ENCODE measurements around the gene CD34. TPM values are rescaled to one million over a fixed set of nuclear protein-coding genes. Genes with fewer than 3 reads are reported as not detected.

The CD34 gene
- total RNA-seq, 2 experiments from 2014 or later: not detected

DNA sequence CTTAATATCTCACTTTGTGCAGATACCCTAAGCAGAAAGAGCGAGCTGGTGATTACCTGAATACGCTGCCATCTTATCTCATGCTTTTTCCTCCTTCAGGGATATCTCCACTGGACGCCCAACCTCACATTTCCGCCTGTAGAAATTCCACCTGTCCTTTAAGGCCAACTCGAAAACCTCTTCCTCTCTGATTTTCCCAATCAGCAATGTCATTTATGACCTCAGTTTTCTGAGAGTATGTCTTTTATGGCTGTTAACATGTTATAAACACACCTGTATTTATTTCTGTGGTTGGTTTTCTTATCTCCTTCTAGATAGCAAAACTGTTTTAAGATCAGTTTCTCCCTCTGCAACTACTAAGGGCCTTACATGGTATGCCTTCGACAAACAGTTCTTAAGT lies 41.1 kb downstream of the CD34 start:
- intact Hi-C loops (cut with micrococcal nuclease; ENCODE audit: unreplicated experiment): loop anchor here (1.0 to 5.0 kb wide), 3 partner anchors 42 to 118 kb away; partner anchors contain the start of gene CD46
- Histone ChIP-seq H3K4me3 (ENCODE audit: low read depth, low read length, poor library complexity, severe bottlenecking) (no peak overlapping the region), H3K9me3 (ENCODE audit: low read length) (no peaks in the 10 kb centered on the region), H2AFZ (ENCODE audit: low read length) (peak overlapping the region; percentile 96; the same call in 1 of the 2 replicates), H3K4me2 (ENCODE audit: low read length) (peak overlapping the region; percentile 98; the same call in 1 of the 2 replicates), H3K79me2 (ENCODE audit: insufficient read depth, low read depth, low read length) (no peaks in the 10 kb centered on the region), H3K9me2 (ENCODE audit: insufficient read depth, low read length) (no peaks in the 10 kb centered on the region), H3K27ac (ENCODE audit: low read depth, low read length, poor library complexity, severe bottlenecking) (no peak overlapping the region), H4K20me1 (ENCODE audit: insufficient read depth, low read length) (no peaks in the 10 kb centered on the region), H3K4me1 (ENCODE audit: insufficient read depth, low read length, poor library complexity, severe bottlenecking) (peaks cover 36% of the 10 kb centered on the region), H3K36me3 (ENCODE audit: insufficient read depth, low read length) (no peaks in the 10 kb centered on the region)
- DNase-seq (ENCODE audit: low spot score): no peak
- ChIA-PET POLR2A (interaction anchor here (0.9 to 9.5 kb wide), 6 partner anchors 10 to 45 kb away, joined by 3 to 109 read pairs (median 4); no protein-coding TSS in a partner anchor), CTCF (ENCODE audit: unreplicated experiment) (interaction anchor here (2.5 kb wide), 1 partner anchor 47 kb away, joined by 11 read pairs; no protein-coding TSS in a partner anchor)
- no TSS peak for BruUV-seq (replicated peaks)
- no peak for TF ChIP-seq EZH2phosphoT487 (IDR thresholded peaks at IDR 0.05; ENCODE audit: borderline replicate concordance, low read depth, low read length)
- TF ChIP-seq, protein P1, sequence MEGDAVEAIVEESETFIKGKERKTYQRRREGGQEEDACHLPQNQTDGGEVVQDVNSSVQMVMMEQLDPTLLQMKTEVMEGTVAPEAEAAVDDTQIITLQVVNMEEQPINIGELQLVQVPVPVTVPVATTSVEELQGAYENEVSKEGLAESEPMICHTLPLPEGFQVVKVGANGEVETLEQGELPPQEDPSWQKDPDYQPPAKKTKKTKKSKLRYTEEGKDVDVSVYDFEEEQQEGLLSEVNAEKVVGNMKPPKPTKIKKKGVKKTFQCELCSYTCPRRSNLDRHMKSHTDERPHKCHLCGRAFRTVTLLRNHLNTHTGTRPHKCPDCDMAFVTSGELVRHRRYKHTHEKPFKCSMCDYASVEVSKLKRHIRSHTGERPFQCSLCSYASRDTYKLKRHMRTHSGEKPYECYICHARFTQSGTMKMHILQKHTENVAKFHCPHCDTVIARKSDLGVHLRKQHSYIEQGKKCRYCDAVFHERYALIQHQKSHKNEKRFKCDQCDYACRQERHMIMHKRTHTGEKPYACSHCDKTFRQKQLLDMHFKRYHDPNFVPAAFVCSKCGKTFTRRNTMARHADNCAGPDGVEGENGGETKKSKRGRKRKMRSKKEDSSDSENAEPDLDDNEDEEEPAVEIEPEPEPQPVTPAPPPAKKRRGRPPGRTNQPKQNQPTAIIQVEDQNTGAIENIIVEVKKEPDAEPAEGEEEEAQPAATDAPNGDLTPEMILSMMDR (conservative IDR thresholded peaks at IDR 0.05; ENCODE audit: low read length): no peak

DNA sequence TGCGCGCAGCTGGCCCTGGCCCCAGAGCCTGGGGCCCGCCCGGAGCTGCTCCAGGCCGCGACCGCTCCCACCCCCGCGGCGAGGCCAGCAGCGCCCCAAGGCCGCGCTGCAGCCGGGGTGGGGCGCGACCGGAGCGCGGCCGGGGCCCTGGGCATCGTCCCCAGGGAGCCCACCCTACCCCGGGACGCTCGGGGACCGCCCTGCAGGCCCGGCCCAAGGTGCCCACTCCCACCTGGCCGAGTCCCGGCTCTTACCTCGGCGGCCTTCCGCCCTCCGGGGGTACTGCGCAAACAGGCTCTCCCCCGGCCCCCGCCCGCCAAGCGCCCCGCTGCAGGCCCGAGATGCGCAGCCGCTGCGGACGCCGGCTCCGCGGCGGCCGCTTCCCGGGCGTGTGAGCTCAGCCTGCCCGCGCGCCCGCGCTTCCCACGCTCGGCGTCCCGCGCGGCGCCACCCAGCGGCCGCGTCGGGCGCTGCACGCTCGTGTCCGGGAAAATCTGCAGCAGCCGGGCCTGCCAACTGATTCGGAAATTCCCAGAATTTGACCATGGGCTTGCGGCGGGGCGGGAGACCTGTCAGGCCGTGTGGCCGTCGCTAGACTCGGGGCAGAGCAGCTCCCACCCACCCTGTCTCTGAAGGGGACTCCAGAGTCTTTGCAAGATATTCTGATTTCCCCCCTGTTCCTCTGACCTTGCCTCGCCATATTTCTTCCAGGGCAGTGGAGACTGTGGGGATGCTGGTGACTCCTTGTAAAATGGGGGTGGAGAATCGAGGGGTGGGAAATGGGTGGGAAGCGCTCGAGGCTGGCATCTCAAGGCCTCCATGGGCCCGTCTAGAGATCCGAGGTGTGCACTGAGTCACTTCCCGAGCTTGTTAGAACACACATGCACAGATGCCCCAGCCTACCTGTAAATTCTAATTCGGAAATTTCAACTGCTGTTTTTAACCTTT lies 41.9 kb downstream of the CD34 start:
- Histone ChIP-seq H3K4me3 (ENCODE audit: low read depth, low read length, poor library complexity, severe bottlenecking) (peak overlapping the region; percentile 85), H3K4me1 (ENCODE audit: insufficient read depth, low read length, poor library complexity, severe bottlenecking) (peaks cover 40% of the 10 kb centered on the region), H3K9me3 (ENCODE audit: low read length) (no peaks in the 10 kb centered on the region), H3K4me2 (ENCODE audit: low read length) (peak overlapping the region; percentile 98), H3K36me3 (ENCODE audit: insufficient read depth, low read length) (no peaks in the 10 kb centered on the region), H3K9me2 (ENCODE audit: insufficient read depth, low read length) (no peaks in the 10 kb centered on the region), H3K27ac (ENCODE audit: low read depth, low read length, poor library complexity, severe bottlenecking) (no peak overlapping the region), H4K20me1 (ENCODE audit: insufficient read depth, low read length) (no peaks in the 10 kb centered on the region), H3K79me2 (ENCODE audit: insufficient read depth, low read depth, low read length) (no peaks in the 10 kb centered on the region), H2AFZ (ENCODE audit: low read length) (peak overlapping the region; percentile 96)
- CTCF ChIA-PET (ENCODE audit: unreplicated experiment): interaction anchor here (0.5 to 2.5 kb wide), 6 partner anchors 7 to 57 kb away, joined by 3 to 11 read pairs (median 3); no protein-coding TSS in a partner anchor
- peak; percentile 84 for DNase-seq (ENCODE audit: low spot score)
- POLR2A ChIA-PET: interaction anchor here (0.6 to 9.5 kb wide), 7 partner anchors 9 to 544 kb away, joined by 3 to 109 read pairs (median 4); no protein-coding TSS in a partner anchor
- intact Hi-C loops (cut with micrococcal nuclease; ENCODE audit: unreplicated experiment): loop anchor here (1.0 to 5.0 kb wide), 3 partner anchors 41 to 117 kb away; partner anchors contain the start of gene CD46
- no peak for TF ChIP-seq EZH2phosphoT487 (IDR thresholded peaks at IDR 0.05; ENCODE audit: borderline replicate concordance, low read depth, low read length)
- TF ChIP-seq, protein P1 (conservative IDR thresholded peaks at IDR 0.05; ENCODE audit: low read length): peak; percentile 69
- BruUV-seq (replicated peaks): no TSS peak
